Fibroblast of lung (primary cell): Measurements from ENCODE around the gene NT5C3B. TPM values are rescaled to one million over a fixed set of nuclear protein-coding genes. Genes with fewer than 3 reads are reported as not detected.

Experiments
- DNase-seq, 2 donors: peaks; one replicate each; pipeline versions ENCODE4 v3.0.0 to v3.0.0-alpha.2; 2010; ENCODE audit warnings: low read depth in 2 of 2
- H2AFZ ChIP-seq: 2 replicates; pipeline ENCODE4 v1.5.1; 2012; ENCODE audit warnings: low read length, control low read depth, inconsistent platforms
- H3K27ac ChIP-seq: 2 replicates; pipeline ENCODE4 v1.5.1; 2011; ENCODE audit warnings: low read length, control low read depth; ENCODE audit not compliant: insufficient read depth
- H3K27me3 ChIP-seq: 2 replicates; pipeline ENCODE4 v1.5.1; 2011; ENCODE audit warnings: mild to moderate bottlenecking, low read length; ENCODE audit not compliant: control insufficient read depth, insufficient read depth
- H3K36me3 ChIP-seq: 2 replicates; pipeline ENCODE4 v1.5.1; 2011; ENCODE audit warnings: low read length; ENCODE audit not compliant: control insufficient read depth, insufficient read depth
- H3K4me1 ChIP-seq: 2 replicates; pipeline ENCODE4 v1.5.1; 2011; ENCODE audit warnings: low read length; ENCODE audit not compliant: control insufficient read depth, insufficient read depth; ENCODE audit errors: extremely low read depth
- H3K4me2 ChIP-seq: 2 replicates; pipeline ENCODE4 v1.5.1; 2011; ENCODE audit warnings: low read length, control low read depth; ENCODE audit not compliant: insufficient read depth; ENCODE audit errors: extremely low read depth
- H3K4me3 ChIP-seq, 4 experiments: fragments of 200-600 bp in 1 of 4; sonication (generic) in 1 of 4; replicated peaks in 1 of 4; 2 replicates each; pipeline ENCODE4 v1.5.1; 2011 to 2016; ENCODE audit warnings: low read length in 4 of 4, low read depth in 3 of 4, mild to moderate bottlenecking in 3 of 4, control low read depth in 2 of 4, inconsistent platforms in 1 of 4, mixed read lengths in 1 of 4; ENCODE audit not compliant: insufficient read depth in 1 of 4; ENCODE audit errors: control extremely low read depth in 1 of 4
- H3K79me2 ChIP-seq: 2 replicates; pipeline ENCODE4 v1.5.1; 2012; ENCODE audit warnings: mild to moderate bottlenecking, low read length, inconsistent platforms; ENCODE audit not compliant: control insufficient read depth, insufficient read depth
- H3K9ac ChIP-seq: 2 replicates; pipeline ENCODE4 v1.5.1; 2011; ENCODE audit warnings: mild to moderate bottlenecking, low read length, control low read depth; ENCODE audit not compliant: insufficient read depth
- H3K9me3 ChIP-seq: 2 replicates; pipeline ENCODE4 v1.5.1; 2012; ENCODE audit warnings: low read depth, low read length; ENCODE audit not compliant: control insufficient read depth, insufficient read depth
- H4K20me1 ChIP-seq: 2 replicates; pipeline ENCODE4 v1.5.1; 2011; ENCODE audit warnings: low read length; ENCODE audit not compliant: control insufficient read depth, insufficient read depth; ENCODE audit errors: extremely low read depth
- CTCF ChIP-seq, 2 donors: IDR thresholded peaks in 1 of 2; conservative IDR thresholded peaks in 1 of 2; 1 replicate in 1 of 2; 2 replicates in 1 of 2; pipeline ENCODE4 v1.5.1; 2011 to 2012; ENCODE audit warnings: low read length in 2 of 2, control low read depth in 1 of 2, inconsistent platforms in 1 of 2, low read depth in 1 of 2, mild to moderate bottlenecking in 1 of 2
- EZH2 ChIP-seq: IDR thresholded peaks from 2 replicates; pipeline ENCODE4 v1.5.1; 2012; ENCODE audit warnings: low read length, control low read depth, mild to moderate bottlenecking; ENCODE audit errors: missing control alignments
- polyA plus RNA-seq, 2 donors: library from polyadenylated mRNA; depleted of rRNA in 1 of 2; stranded (reverse) in 1 of 2; unstranded in 1 of 2; fragments of >200 nt; gene quantifications; 2 replicates each; pipeline ENCODE4 v1.2.1, GENCODE V29; 2011 to 2012; ENCODE audit warnings: missing spikeins in 1 of 2
- total RNA-seq: library from RNA; depleted of rRNA; stranded (reverse); fragments of >200 nt; gene quantifications from 2 replicates; pipeline ENCODE4 v1.2.1, GENCODE V29; 2014

Gene NT5C3B
- total and polyA plus RNA-seq, 2 donors (not counting 1 experiment from before 2014, with no cell fraction given), result 61.9 to 83.5 TPM

GRCh38 chr17:41775394-41776226, 60.4 kb downstream of the NT5C3B start:
- Histone ChIP-seq H3K4me1 (peaks cover 19% of the 10 kb centered on the region), H3K4me3 (no peak overlapping the region), H3K9ac (no peak overlapping the region), H3K36me3 (no peaks in the 10 kb centered on the region), H3K27ac (no peak overlapping the region), H3K27me3 (no peaks in the 10 kb centered on the region), H2AFZ (no peak overlapping the region), H4K20me1 (no peaks in the 10 kb centered on the region), H3K9me3 (no peaks in the 10 kb centered on the region), H3K4me2 (no peak overlapping the region), H3K79me2 (no peaks in the 10 kb centered on the region)
- DNase-seq, result no peak
- TF ChIP-seq CTCF (conservative IDR thresholded peaks at IDR 0.05 in 1 of 2, IDR thresholded peaks at IDR 0.05 in 1 of 2; ENCODE audit: low read depth in 1 of 2, low read length in 2 of 2), result no peak
- no peak for TF ChIP-seq EZH2

Other genes with a start within 250 kb of the NT5C3B start
- gene KRT14, start 249.3 kb downstream of the NT5C3B start, total RNA-seq, result not detected in 2 replicates
- 0.62 and 0.94 TPM in 2 replicates for gene KRT14, start 249.3 kb downstream of the NT5C3B start, polyA plus RNA-seq
- not detected in 2 replicates for gene KRT16, start 223.5 kb downstream of the NT5C3B start, total RNA-seq
- 0.05 and 0.09 TPM in 2 replicates for gene KRT16, start 223.5 kb downstream of the NT5C3B start, polyA plus RNA-seq
- 0.26 and 0.50 TPM in 2 replicates for gene KRT17, start 211.7 kb downstream of the NT5C3B start, total RNA-seq
- gene KRT17, start 211.7 kb downstream of the NT5C3B start, polyA plus RNA-seq, result 0.89 and 0.90 TPM in 2 replicates
- gene EIF1, start 147.3 kb downstream of the NT5C3B start, total RNA-seq, result 112 and 145 TPM in 2 replicates
- gene EIF1, start 147.3 kb downstream of the NT5C3B start, polyA plus RNA-seq, result 225 and 256 TPM in 2 replicates
- gene GAST, start 123.9 kb downstream of the NT5C3B start, total RNA-seq, result not detected in 2 replicates
- not detected in 2 replicates for gene GAST, start 123.9 kb downstream of the NT5C3B start, polyA plus RNA-seq
- 0.17 and 0.26 TPM in 2 replicates for gene HAP1, start 101.6 kb downstream of the NT5C3B start, total RNA-seq
- gene HAP1, start 101.6 kb downstream of the NT5C3B start, polyA plus RNA-seq, result 0.01 and 0.02 TPM in 2 replicates
- 6.4 and 13.2 TPM in 2 replicates for gene JUP, start 49.5 kb downstream of the NT5C3B start, total RNA-seq
- 3.2 and 12.6 TPM in 2 replicates for gene JUP, start 49.5 kb downstream of the NT5C3B start, polyA plus RNA-seq
- gene P3H4, start 24.3 kb downstream of the NT5C3B start, total RNA-seq, result 36.8 and 42.1 TPM in 2 replicates
- gene P3H4, start 24.3 kb downstream of the NT5C3B start, polyA plus RNA-seq, result 29.1 and 37.0 TPM in 2 replicates
- gene FKBP10, start 23.2 kb downstream of the NT5C3B start, total RNA-seq, result 182 and 211 TPM in 2 replicates
- 242 and 262 TPM in 2 replicates for gene FKBP10, start 23.2 kb downstream of the NT5C3B start, polyA plus RNA-seq
- gene KLHL10, start 1.6 kb upstream of the NT5C3B start, total RNA-seq, result 0.26 and 0.33 TPM in 2 replicates
- 0.20 and 0.33 TPM in 2 replicates for gene KLHL10, start 1.6 kb upstream of the NT5C3B start, polyA plus RNA-seq
- 24.4 and 28.2 TPM in 2 replicates for gene KLHL11, start 29.2 kb upstream of the NT5C3B start, total RNA-seq
- 8.1 and 8.7 TPM in 2 replicates for gene KLHL11, start 29.2 kb upstream of the NT5C3B start, polyA plus RNA-seq
- 108 and 312 TPM in 2 replicates for gene ACLY, start 82.7 kb upstream of the NT5C3B start, total RNA-seq
- gene ACLY, start 82.7 kb upstream of the NT5C3B start, polyA plus RNA-seq, result 225 and 241 TPM in 2 replicates
- 0.99 and 1.3 TPM in 2 replicates for gene ODAD4, start 94.4 kb upstream of the NT5C3B start, total RNA-seq
- gene ODAD4, start 94.4 kb upstream of the NT5C3B start, polyA plus RNA-seq, result 0.36 and 0.50 TPM in 2 replicates
- gene CNP, start 130.6 kb upstream of the NT5C3B start, total RNA-seq, result 50.6 and 60.4 TPM in 2 replicates
- 57.7 and 59.9 TPM in 2 replicates for gene CNP, start 130.6 kb upstream of the NT5C3B start, polyA plus RNA-seq
- gene DNAJC7, start 181.2 kb upstream of the NT5C3B start, total RNA-seq, result 59.6 and 78.8 TPM in 2 replicates
- 53.5 and 56.4 TPM in 2 replicates for gene DNAJC7, start 181.2 kb upstream of the NT5C3B start, polyA plus RNA-seq
- 18.8 and 19.8 TPM in 2 replicates for gene NKIRAS2, start 183.9 kb upstream of the NT5C3B start, total RNA-seq
- gene NKIRAS2, start 183.9 kb upstream of the NT5C3B start, polyA plus RNA-seq, result 36.0 and 37.7 TPM in 2 replicates
- 0.26 and 0.66 TPM in 2 replicates for gene C17orf113, start 214.4 kb upstream of the NT5C3B start, total RNA-seq
- gene C17orf113, start 214.4 kb upstream of the NT5C3B start, polyA plus RNA-seq, result 0.02 and 0.07 TPM in 2 replicates